Fibroblast of skin of scalp (primary cell): ENCODE measurements around the gene GID8. TPM values are rescaled to one million over a fixed set of nuclear protein-coding genes. Genes with fewer than 3 reads are reported as not detected.

Experiments
- DNase-seq: peaks from one replicate; pipeline ENCODE4 v3.0.0-alpha.2; 2013
- polyA plus RNA-seq, 2 experiments: library from polyadenylated mRNA; unstranded; fragments of 120-200 nt; gene quantifications; one replicate each; pipeline ENCODE4 v1.2.1, GENCODE V29; 2013; ENCODE audit not compliant: insufficient read length in 2 of 2

The GID8 gene
- polyA plus RNA-seq (2013, experiment 1 of 2; ENCODE audit: insufficient read length), result 24.5 TPM
- polyA plus RNA-seq (2013, experiment 2 of 2; ENCODE audit: insufficient read length), result 24.8 TPM

DNA sequence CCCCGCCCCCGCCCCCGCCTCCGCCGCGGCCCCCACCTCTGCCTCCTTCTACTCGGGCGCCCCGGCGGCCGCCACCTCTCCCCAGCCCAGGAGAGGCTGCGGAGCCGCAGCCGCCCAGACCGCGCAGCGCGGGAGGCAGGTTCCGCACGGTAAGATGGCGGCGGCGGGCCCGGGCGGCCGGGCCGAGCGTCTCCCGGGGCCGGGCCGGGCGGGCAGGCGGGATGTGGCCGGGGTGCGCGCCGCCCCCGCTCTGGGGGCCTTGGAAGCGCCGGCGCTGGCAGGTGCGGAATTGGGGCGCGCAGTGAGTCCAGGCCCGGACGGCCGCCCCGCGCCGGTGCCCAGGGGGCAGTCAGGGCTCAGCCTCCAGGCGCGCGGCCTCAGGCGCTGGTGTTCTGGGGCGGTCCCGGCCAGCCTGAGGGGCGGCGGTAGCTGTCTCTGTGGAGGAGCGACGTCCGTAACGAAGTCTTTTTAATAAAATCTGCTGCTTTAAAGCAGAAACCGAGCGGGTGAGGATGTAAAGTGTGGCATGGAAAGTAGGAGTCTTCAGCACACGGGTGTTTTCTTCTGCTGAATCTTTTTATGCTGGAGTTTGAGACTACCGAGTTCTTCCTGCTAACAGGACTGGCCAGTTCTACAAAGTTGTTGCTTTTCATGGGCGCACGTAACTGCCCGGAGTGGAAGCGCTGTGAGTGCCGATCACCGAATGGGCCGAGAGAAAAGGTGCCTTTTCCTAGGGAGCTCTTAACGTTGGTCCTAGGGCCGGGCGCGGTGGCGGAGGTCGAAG lies at the start of gene GID8:
GID8 (plus strand) TSS at position 43 of the 784 bp plus-strand sequence. CDS start 3,356 bp downstream, outside the sequence.
- peak; percentile 37 for DNase-seq

DNA sequence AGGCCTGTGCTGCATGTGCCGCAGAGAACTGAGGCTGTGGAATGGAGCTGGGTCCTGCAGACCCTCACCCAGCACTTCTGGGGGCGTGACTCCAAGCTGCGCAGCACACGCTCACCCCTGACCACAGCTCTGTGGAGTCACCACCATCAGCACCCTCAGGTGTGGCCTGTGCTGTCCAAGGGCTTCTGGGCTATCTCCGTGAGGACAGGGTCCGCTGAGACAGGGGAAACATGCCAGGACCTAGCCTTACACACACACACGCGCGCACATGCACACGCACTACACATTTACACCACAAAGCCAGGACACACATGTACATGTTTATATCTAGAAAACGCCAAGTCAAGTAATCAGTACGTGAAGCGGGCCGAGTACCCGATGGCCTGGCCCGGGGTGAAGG lies 49.5 kb upstream of the GID8 start:
- DNase-seq, result no peak

DNA sequence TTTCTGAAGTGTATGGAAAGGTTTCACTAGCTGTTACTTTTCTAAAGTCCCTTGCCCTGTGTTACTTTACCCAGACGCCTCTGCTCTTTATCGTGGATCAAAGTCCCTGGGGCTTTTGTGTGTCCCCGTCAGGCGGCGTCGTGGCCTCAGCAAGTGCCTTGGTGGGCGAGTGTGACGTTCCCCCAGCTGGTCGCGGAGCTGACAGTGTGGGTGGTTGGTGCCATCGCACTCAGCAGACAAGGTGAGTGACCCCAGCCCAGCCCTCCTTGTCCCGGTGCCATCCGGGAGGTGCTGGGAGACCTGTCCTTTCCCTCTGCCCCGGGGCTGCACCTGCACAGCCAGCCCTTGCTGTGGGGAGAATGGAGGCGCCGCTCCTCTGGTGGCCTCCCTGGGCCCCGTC lies 49.0 kb upstream of the GID8 start:
- no peak for DNase-seq

DNA sequence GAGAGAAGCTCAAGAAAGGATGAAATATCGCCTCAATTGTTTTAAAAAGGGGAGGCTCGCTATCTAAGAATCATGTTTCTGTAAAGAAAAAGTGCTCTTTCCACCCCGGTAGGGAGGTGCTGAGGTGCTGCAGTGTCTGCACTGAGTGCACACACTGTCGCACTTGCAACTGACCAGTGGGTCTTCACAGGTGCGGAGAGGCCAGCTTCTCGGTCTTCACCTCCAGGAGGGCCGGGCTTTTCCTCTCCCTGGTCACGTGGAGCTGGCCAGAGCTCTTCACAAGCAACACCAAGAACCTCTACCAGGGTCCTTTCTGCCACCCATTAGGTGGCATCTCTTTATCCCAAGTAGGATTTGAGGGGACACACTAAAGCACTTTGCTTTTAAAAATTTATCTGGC lies 48.5 kb upstream of the GID8 start:
- no peak for DNase-seq

DNA sequence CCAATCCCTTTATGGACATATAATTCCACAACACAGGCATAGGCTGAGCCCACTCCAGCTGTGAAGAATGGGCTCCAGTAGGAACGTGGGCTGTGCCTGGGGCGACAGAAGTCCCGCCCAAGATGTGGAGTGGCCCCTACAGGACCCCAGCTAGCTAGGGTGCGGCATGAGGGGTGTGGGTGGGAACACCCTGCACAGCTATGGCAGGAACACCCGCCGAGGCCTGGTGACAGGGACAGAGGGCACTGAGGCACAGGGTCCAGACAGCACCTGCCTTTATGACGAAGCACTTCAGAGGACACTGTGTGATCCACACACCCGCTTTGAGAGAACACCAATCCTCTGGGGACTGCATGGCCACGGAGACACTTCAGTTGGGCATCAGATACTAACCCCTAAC lies 48.1 kb upstream of the GID8 start:
- no peak for DNase-seq

DNA sequence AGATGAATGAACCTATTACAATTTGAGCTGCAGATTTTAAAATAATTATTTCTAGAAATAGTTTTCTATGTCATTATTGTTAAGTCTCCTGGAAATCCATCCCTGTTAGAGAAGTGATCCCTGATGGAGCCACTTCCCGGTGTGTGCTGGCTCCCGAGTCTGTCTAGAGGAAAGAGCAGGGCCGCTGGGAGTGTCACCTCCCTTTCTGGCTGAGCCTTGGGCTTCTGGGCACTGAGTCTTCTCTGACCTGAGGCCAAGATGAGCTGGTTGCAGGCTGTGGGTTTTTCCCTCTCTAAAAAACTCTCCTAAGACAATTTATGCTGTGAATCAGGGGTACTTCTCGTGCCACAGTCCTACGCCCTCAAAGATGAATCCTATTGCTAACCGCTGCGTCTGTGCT lies 47.5 kb upstream of the GID8 start:
- no peak for DNase-seq

DNA sequence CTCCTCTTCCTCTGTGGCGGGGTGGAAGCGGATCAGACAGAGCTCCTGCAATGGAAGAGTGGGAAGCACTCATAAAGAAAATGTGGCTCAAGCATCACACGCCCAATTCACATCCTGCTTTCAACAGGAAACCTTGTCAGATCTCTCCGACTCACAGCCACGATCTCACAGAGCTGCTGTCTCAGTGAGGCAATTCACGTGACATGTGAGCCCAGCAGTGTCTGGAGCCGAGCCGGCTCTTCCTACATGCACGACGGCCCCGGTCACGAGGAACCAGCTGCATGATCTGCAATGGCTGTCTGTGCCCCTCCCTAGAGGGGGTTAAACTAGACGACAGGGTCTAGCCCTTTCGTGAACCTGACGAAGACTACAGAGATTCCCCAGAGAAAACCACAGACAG lies 46.8 kb upstream of the GID8 start:
- DNase-seq, result no peak

DNA sequence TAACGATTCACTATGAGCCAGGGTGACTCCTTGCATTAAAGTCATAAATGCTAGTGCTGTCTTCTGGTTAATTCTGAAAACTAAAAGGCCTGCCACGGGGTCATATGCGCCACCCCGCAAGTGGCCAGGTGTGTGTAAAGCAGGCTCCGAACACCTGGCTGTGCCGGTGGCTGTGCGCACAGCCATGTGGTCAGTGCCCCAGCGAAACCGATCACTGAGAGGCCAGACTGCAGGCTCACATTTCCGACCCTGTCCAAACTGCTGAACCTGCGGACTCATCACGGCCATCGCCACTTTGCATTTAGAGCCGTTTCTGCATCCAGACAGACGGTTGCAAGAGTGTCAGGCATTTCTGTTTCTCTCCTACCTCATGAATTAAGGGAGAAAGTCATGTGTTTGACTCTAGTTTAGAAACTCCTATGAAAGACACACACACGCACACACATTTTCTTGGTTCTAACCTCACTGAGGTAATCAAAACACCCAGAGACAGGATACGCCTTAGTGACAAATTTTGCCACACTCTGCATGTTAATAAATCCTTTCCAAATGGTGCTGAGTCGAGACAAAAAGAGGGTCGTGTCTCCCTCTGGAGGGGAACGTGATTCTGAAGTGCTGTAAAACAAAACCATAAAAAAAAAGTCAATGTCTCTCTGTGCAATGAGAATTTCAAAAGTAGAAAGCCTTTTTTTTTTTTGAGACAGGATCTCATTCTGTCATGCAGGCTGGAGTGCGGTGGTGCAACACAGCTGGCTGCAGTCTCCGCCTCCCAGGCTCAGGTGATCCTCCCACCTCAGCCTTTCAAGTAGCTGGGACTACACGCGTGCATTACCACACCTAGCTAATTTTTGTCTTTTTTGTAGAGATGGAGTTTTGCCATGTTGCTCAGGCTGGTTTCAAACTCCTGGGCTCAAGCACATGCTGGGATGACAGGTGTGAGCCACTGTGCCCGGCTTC lies 45.3 kb upstream of the GID8 start:
- no peak for DNase-seq

DNA sequence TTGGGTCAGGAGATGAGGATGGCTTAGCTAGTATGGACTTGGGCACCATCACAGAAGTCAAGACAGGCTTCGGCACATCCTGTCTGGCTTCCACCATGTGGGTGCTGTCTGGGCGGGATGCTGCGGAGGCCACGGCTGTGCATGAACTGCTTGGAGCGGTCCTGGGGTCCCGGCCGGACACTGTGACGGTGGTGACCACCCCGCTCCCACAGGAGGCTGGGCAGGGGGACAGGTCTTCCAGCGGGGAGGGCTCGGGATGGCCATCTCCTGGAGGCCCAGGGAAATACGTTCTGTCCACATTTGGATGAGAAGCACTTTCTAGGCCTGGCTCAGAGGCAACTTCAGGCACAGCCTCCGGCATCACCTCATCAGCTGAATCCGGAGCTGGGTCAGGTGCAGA lies 44.2 kb upstream of the GID8 start:
- no peak for DNase-seq

DNA sequence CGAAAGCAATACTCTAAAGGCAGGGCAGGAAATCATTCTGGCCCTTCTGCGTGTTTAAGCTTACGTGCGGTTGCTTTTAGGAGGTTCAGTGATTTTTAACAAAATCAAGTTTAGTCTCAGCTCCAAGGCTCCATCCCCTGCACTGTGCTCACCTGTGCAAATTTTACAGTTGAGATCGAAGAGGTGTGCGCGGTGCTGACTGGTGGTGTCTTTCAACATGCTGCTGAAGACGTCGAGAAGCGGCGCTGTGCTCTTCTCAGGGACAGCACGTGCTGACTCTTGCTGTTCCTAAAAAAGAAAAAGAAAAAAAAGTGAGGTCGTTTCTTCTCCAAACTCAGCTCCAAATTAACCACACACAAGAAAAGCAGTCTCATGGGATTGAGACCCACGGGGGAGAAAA lies 43.7 kb upstream of the GID8 start:
- no peak for DNase-seq

DNA sequence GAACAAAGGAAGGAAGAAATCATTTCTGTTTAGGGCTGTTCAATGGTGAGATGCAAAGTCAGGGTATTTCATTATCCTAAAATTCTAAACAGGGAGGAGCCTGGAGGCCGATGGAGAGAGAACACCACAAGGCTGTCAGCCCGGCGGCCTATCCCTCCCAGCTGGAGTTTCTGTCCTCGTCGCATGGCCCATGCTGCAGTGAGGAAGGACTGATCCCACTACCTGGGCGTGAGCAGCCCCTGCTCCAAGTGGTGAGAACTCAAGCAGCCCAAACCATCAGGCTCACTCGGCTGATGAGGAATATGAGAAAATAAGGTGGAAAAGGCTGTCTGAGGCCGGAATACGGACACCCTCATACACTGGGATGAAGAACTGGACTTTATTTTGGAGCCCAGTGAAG lies 42.4 kb upstream of the GID8 start:
- DNase-seq, result no peak

DNA sequence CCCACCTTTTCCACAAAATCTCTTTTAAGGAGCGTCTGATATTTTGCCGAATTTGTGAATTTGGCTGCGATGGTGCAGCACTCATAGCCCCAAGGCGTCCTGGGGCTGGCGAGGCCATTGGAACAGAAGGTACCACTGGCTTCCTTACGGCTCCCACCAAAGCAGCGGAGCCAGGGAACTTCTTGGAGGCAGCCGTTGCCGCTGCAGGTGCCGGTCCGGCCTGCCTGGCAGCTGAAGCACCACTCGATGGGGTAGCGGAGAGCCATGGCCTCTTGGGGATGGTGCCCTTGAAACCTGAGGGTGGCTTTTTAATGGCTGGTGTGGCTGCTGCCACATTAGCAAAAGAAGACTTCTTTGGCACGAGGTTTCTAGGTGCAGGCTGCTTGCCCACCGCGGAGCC lies 41.4 kb upstream of the GID8 start:
- no peak for DNase-seq

DNA sequence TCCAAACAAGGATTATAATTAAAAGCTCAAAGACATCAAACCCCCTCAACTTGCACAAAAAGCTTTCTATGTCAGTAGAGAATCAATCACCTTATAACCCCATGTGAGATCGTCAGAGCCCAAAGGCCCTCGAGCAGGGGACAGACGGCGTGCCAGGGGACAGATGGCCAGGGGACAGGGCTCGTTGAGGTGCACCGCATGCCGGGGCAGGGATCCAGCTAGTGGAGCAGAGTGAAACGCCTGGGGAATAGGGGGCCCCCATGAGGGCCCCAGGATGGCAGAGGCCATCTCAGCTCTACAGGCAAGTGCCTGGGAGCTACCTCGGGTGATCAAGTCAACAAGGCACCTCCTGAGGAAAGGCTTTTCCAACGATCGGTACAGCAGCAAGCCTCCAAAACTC lies 40.3 kb upstream of the GID8 start:
- no peak for DNase-seq

DNA sequence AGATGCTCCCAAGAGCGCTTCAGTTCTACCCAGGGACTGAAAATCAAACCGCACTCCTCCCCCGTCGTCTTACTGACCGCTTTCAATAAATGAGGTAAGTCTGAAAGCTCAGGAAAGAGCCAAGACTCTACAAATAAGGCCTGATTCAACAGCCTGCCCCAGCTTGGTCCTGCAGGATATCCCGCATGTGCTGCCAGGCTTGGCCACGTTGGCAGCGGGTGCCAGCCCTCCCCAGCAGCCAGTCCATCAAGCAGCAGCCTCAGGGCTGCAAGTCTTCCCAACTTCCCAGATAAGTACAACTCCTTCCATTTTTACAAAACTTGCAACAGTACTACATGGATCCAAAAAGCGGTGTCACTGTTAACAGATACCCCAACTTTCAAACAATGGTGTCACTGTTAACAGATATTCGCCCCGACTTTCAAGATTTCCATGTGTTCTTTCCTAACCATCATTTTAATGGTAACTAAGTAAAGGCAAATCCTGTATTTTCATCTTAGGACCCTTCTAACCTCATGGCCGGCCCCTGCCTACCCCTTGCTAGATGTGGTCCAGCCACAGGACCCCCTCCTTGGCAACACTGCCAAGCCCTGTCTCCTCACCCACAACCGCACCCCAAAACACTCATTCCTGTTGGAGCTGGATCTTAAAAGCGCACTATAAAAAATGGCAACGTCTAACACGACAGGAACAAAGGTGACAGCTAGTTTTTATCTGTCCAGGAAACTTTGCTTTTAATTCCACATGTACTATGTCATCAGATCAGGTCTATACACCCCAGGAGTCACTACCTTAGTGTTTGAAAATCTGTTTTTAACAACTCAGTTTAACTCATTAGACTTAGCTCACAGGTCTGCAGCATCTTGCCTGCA lies 39.6 kb upstream of the GID8 start:
- DNase-seq, result no peak

DNA sequence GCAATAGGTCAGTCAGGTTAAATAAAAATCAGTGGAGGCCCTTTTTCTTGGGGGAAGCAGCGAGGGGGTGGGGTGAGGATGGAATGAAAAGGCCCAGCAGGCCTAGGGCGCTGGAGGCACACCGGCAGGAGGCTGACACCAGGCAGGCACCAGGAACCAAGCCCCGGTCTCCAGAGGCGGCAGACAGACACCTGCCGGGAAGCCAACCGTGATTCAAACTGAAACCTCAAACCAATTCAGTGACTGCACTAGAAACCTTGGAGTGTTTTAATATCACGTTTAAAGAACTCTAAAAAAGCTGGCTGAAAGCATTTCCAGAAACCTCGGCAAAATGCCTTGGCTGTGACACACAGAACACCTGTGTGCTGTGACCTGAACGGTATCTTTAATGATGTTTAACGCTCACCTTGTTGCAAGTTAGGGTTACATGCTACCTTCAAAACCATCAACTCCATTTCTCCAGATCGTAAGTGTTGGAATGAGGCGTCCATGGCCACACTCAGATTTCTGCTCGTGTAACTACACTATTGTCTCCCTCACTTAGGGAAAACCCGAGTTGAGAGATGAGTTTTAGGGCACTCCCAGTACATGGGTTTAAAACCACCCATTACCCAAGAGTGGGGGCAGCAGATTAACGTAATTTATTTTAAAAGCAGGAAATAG lies 38.8 kb upstream of the GID8 start:
- DNase-seq, result no peak

DNA sequence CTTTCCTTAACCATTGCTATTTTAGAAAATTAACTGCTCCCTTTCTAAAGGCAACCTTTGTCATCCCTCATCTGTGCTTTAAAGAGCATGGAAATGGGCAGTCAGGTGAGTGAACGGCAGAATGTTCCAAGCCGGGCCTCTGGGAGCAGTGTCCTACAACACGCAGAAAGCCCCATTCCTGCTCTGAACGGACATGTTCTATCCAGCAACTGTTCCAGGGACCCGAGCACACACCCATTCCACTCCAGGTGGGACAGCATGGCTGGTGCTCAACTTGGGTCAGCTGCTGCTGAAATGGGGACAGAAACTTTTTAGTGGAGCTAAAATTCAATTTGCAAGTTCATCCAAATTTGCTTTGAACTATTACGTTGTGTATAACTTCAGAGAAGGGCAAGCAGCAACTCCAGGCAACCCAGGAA lies 38.3 kb upstream of the GID8 start:
- DNase-seq, result no peak

DNA sequence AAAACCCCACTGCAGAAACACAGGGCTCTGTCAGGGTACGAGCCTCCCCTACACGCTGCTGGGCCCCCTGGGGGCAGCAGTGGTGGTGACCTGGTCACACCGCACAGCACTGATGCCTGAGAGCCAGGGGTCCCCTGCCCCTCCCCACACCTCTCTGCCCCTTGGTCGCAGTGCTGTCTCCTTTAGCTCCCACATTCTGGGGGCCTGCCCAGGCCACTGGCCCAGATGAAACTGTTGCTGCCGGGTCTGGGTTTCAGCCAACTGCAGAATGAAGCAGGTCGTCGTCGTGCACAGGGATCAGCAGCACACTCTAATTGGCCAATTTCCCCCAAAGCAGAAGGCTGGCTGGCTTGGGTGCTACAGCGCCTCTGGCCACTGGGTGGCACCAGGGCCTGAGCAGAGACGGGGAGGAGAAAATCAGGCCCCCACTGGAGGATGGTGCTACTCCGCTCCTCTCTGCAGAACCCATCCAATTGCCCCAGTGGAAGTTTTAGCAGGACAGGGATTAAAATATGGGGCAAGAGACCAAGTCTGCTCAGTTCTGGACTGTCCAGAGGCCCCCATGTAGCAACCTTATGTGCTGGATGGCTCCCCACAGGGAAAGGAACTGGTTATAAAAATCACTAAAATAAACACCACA lies 37.8 kb upstream of the GID8 start:
- peak; percentile 67 for DNase-seq

DNA sequence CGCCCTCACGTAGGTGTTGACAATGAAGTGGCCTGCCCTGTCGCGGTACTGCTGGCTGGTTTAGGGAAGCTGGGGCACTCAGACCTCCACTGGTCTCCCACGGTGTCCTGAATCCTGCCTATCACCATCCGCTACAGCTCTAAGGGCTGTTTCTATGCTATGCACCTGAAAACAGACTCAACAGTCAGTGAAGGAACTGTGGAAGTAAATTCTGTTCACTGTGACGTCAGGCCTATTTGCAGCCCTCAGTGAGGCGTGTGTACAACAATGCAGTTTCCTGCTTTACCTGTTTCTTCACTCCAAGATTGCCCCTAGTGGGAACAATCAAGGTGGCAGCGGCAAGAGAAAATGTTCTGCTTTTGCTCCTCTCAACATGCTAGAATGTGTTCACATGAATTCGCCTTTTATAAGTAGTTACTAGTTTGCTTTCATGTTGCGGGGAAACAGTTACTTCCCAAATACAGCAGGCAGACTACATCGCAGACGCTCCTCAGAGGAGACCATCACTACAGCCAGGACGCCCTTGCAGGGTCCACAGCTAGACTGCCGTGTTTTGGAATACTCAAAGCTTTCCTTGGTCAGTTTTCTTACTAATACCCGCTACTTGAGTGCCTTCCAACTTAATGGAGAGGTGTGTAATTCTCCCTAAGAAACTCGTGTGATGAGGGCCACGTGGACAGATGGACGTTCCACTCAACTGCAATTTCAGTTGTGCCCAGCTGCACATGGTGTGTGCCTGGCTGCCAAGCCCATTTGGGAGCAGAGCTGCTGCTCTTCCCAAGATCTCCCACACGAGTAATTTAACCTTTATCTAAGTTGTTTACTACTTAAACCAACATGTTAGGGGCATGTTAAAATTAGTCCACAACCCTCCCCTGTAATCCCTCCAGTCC lies 37.0 kb upstream of the GID8 start:
- no peak for DNase-seq

DNA sequence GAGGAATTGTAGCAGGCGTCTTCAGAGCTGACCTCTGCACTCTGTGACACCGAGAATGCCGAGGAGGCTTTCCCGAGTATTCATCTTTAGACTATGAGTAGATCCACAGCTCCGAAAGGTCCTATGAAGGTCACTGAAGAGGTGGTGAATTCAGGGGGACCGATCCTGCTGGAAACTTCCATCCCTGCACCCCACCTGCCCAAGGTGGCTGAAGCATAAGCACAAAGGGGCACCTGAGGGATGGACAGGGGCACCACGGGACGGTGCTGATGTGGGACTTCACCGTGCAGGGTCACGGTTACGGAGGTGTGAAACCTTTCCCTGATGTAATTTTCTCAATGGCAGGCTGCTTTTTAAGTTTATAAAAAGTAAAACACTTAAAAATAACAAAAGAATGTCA lies 36.1 kb upstream of the GID8 start:
- DNase-seq, result no peak

DNA sequence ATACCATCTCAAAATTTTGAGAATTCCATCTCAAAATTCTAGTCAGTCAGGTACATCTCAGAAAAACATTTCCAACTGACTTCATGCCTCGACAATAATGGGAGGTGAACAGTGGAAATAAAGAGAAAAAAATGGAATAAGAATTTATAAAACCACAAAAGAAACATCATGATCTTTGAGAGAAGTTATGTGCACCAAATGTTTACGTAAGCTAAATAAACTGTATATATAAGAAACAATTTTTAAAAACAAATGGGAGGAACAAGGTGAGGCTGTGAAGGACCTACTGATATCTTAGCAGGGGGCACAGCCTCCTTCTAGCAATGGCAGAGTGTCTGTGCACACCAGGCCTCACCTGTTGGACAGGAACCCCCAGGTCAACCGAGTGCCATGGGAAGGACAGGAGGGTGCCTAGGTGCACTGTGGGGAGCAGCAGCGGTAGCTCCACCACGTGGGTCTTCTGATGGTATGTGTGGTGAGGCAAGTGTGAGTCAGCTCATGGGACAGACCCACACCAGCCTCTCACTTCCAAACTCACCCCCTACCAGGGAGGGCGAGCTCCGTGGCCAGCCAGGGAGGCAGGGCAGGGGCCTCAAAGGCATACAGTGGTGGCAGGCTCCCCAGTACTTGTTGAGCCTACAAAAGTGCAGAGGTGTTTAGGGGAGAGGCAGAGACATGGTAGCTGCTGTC lies 34.9 kb upstream of the GID8 start:
- DNase-seq, result peak; percentile 36
